GM19240 (cell line): ENCODE results near the gene MYMX.
A peak's percentile ranks its signal among the peaks of the same experiment; 100 is the strongest.

ENCODE experiments used
- DNase-seq: peaks from one replicate; pipeline ENCODE4 v3.0.0; 2011; ENCODE audit warnings: low spot score; ENCODE audit not compliant: insufficient read length

Gene MYMX

GRCh38 chr6:44264154-44265006 is 47.7 kb downstream of the MYMX start:
- peak; percentile 75 for DNase-seq

GRCh38 chr6:44265007-44265721 is 48.4 kb downstream of the MYMX start, which contains the start of gene NFKBIE:
Gene NFKBIE, minus strand, starts transcription at chr6:44265551. Its CDS starts 205 bp downstream, at chr6:44265346.
- peak; percentile 82 for DNase-seq

GRCh38 chr6:44265722-44266233 is 49.1 kb downstream of the MYMX start:
- no peak for DNase-seq

- peak; percentile 79 for DNase-seq
Measured at GRCh38 chr6:44266347-44266746, 49.6 kb downstream of the MYMX start.

- DNase-seq, result no peak
Measured at GRCh38 chr6:44267252-44267651, 50.5 kb downstream of the MYMX start.
